HG02885 (cell line): ENCODE results near the gene CLK3.
"Not testable (repeated sequence)": the region's sequence is repeated elsewhere in the genome, so short reads cannot be mapped to it uniquely, and the experiment has no call there.

Experiments
- ATAC-seq: cut with Tn5 transposase; IDR thresholded peaks from one replicate; pipeline ENCODE4 v1.9.1; 2021; ENCODE audit warnings: mild to moderate bottlenecking; ENCODE audit not compliant: unreplicated experiment, poor library complexity

Gene CLK3

GRCh38 chr15:74619916-74620635, 4.4 kb downstream of the CLK3 start:
- ATAC-seq, result no peak

- ATAC-seq, result peak; percentile 51
Observed at GRCh38 chr15:74620636-74621545, 5.3 kb downstream of the CLK3 start.

GRCh38 chr15:74621546-74621920, 5.9 kb downstream of the CLK3 start:
- no peak for ATAC-seq

GRCh38 chr15:74621936-74622335, 6.3 kb downstream of the CLK3 start:
- ATAC-seq, result no peak

- ATAC-seq, result no peak
Observed at GRCh38 chr15:74622758-74623157, 7.1 kb downstream of the CLK3 start.

GRCh38 chr15:74624020-74624602, 8.5 kb downstream of the CLK3 start:
- no peak for ATAC-seq

- ATAC-seq, result no peak
Observed at GRCh38 chr15:74625693-74626092, 10.1 kb downstream of the CLK3 start.

- ATAC-seq, result no peak
Observed at GRCh38 chr15:74626336-74626735, 10.7 kb downstream of the CLK3 start.

GRCh38 chr15:74626752-74627692, 11.4 kb downstream of the CLK3 start:
- no peak for ATAC-seq

- no peak for ATAC-seq
Observed at GRCh38 chr15:74627766-74628165, 12.1 kb downstream of the CLK3 start.

- no peak for ATAC-seq
Observed at GRCh38 chr15:74628199-74628598, 12.6 kb downstream of the CLK3 start.

- no peak for ATAC-seq
Observed at GRCh38 chr15:74628949-74629348, 13.3 kb downstream of the CLK3 start.

- not testable (repeated sequence) for ATAC-seq
Observed at GRCh38 chr15:74629696-74630095, 14.1 kb downstream of the CLK3 start.

GRCh38 chr15:74630284-74631086, 14.8 kb downstream of the CLK3 start:
- ATAC-seq, result no peak

GRCh38 chr15:74631087-74631385, 15.4 kb downstream of the CLK3 start:
- ATAC-seq, result no peak

GRCh38 chr15:74631408-74631807, 15.8 kb downstream of the CLK3 start:
- no peak for ATAC-seq

- peak; percentile 36 for ATAC-seq
Observed at GRCh38 chr15:74631935-74632560, 16.4 kb downstream of the CLK3 start.

- no peak for ATAC-seq
Observed at GRCh38 chr15:74632601-74633000, 17.0 kb downstream of the CLK3 start.

GRCh38 chr15:74633781-74634180, 18.1 kb downstream of the CLK3 start:
- ATAC-seq, result no peak
